Body of pancreas (tissue), 4 donors: ENCODE data around the gene PAK6. TPM values are rescaled to one million over a fixed set of nuclear protein-coding genes. Genes with fewer than 3 reads are reported as not detected.

ENCODE experiments used
- ATAC-seq: fragments of 150-250 bp; one replicate; pipeline ENCODE4 v1.9.1; 2016
- DNase-seq, 4 donors: peaks; one replicate each; pipeline ENCODE4 v3.0.0-alpha.2; 2019
- H3K27ac ChIP-seq, 4 donors: fragments of 200-600 bp; sonication (generic); 1 replicate in 3 of 4; 2 replicates in 1 of 4; pipeline versions ENCODE4 v1.5.1 to v1.6.1; 2016 to 2019; ENCODE audit warnings: mild to moderate bottlenecking in 1 of 4, mixed read lengths in 1 of 4, moderate library complexity in 1 of 4
- H3K27me3 ChIP-seq, 2 donors: fragments of 200-600 bp; sonication (generic); one replicate each; pipeline ENCODE4 v1.6.0; 2016; ENCODE audit warnings: mild to moderate bottlenecking in 1 of 2
- H3K36me3 ChIP-seq, 2 donors: fragments of 200-600 bp; sonication (generic); replicated peaks in 1 of 2; 2 replicates each; pipeline ENCODE4 v1.5.1; 2016; ENCODE audit warnings: low read depth in 2 of 2; ENCODE audit not compliant: insufficient read depth in 1 of 2
- H3K4me1 ChIP-seq: fragments of 200-600 bp; sonication (generic); one replicate; pipeline ENCODE4 v1.6.0; 2016
- H3K4me3 ChIP-seq, 2 donors: fragments of 200-600 bp; sonication (generic); 1 replicate in 1 of 2; 2 replicates in 1 of 2; pipeline ENCODE4 v1.5.1; 2016 to 2019
- H3K9me3 ChIP-seq, 3 donors: fragments of 200-600 bp; sonication (generic); 1 replicate in 2 of 3; 2 replicates in 1 of 3; pipeline ENCODE4 v1.5.1; 2016
- CTCF ChIP-seq, 7 experiments: fragments of 450-650 bp in 4 of 7; fragments of 200-600 bp in 3 of 7; sonication (generic) in 3 of 7; IDR thresholded peaks; one replicate each; pipeline ENCODE4 v1.5.1; 2016 to 2019; ENCODE audit warnings: antibody characterized with exemption in 7 of 7
- POLR2A ChIP-seq, 3 donors: fragments of 450-650 bp; IDR thresholded peaks; one replicate each; pipeline ENCODE4 v1.6.1; 2016; ENCODE audit warnings: antibody characterized with exemption in 3 of 3, mild to moderate bottlenecking in 2 of 3
- WGBS, 2 donors: methylation state at CpG; one replicate each; pipeline ENCODE4 v1.1.5; 2017; 5-methylcytosine and 5-hydroxymethylcytosine counted together
- intact Hi-C: fragments of 100-400 bp; cut with DNase I; formaldehyde crosslinking; loops from one replicate; pipeline ENCODE4 v1.15.1; 2023
- total RNA-seq, 2 donors: library from RNA; depleted of rRNA; stranded (reverse); fragments of >200 nt; gene quantifications; one replicate each; pipeline ENCODE4 v1.1.0, GENCODE V29; 2016

Gene PAK6
- total RNA-seq, 2 donors from 2014 or later = 14.8 to 22.4 TPM

GRCh38 chr15:40320409-40320808 lies 81.5 kb downstream of the PAK6 start:
- ATAC-seq = no peak
- H3K36me3 ChIP-seq = no peaks in the 10 kb centered on the region
- intact Hi-C loops = no loop called here

GRCh38 chr15:40320931-40321371 lies 82.1 kb downstream of the PAK6 start:
- no peak for TF ChIP-seq POLR2A (IDR thresholded peaks at IDR 0.05)
- peak; percentile 69 to 93 (median 77) for TF ChIP-seq CTCF (IDR thresholded peaks at IDR 0.05)
- H3K27ac ChIP-seq = no peak overlapping the region
- ATAC-seq (no peak), DNase-seq (peak; percentile 64 to 79 (median 70))
- WGBS, 2 donors = 8 to 9% methylated on average over 2 of the region's 2 CpGs
- H3K36me3 ChIP-seq = no peaks in the 10 kb centered on the region
- intact Hi-C loops = no loop called here
- H3K27me3 ChIP-seq = no peaks in the 10 kb centered on the region
- H3K4me1 ChIP-seq = peaks cover 37% of the 10 kb centered on the region
- no peaks in the 10 kb centered on the region for H3K9me3 ChIP-seq
- no peak overlapping the region for H3K4me3 ChIP-seq

More at GRCh38 chr15:40320409-40320808, 81.5 kb downstream of the PAK6 start:
- Histone ChIP-seq H3K4me3 (no peak overlapping the region), H3K9me3 (no peaks in the 10 kb centered on the region), H3K27me3 (no peaks in the 10 kb centered on the region), H3K27ac (no peak overlapping the region), H3K4me1 (peaks cover 31% of the 10 kb centered on the region)
- peak in 1 of 4 donors; percentile 6 for DNase-seq
- WGBS, 2 donors = 75 to 95% methylated on average over 1 of the region's 1 CpG
- TF ChIP-seq POLR2A (IDR thresholded peaks at IDR 0.05) (no peak), CTCF (IDR thresholded peaks at IDR 0.05) (no peak)

- Histone ChIP-seq H3K27me3 (no peaks in the 10 kb centered on the region), H3K36me3 (no peaks in the 10 kb centered on the region), H3K4me1 (peaks cover 50% of the 10 kb centered on the region), H3K4me3 (no peak overlapping the region), H3K27ac (peak overlapping the region; percentile 48 to 78 (median 76)), H3K9me3 (no peaks in the 10 kb centered on the region)
- DNase-seq = peak in 2 of 4 donors; percentile 15 to 41
- ATAC-seq = peak; percentile 4
- no peak for TF ChIP-seq POLR2A (IDR thresholded peaks at IDR 0.05)
- no peak for TF ChIP-seq CTCF (IDR thresholded peaks at IDR 0.05)
- WGBS, 2 donors = 40 to 49% methylated on average over 12 to 26 of the region's 26 CpGs
- intact Hi-C loops = no loop called here
Measured at GRCh38 chr15:40322531-40323238, 83.8 kb downstream of the PAK6 start.

- Histone ChIP-seq H3K4me1 (peaks cover 50% of the 10 kb centered on the region), H3K4me3 (peak within 1 kb of the TSS; percentile 32 to 47), H3K36me3 (no peaks in the 10 kb centered on the region), H3K27me3 (no peaks in the 10 kb centered on the region), H3K9me3 (no peaks in the 10 kb centered on the region), H3K27ac (peak within 1 kb of the TSS; percentile 48 to 78 (median 76))
- TF ChIP-seq CTCF (IDR thresholded peaks at IDR 0.05) = peak; percentile 40 to 85 (median 66)
- TF ChIP-seq POLR2A (IDR thresholded peaks at IDR 0.05) = peak; percentile 12 to 18 (median 17)
- DNase-seq (peak; percentile 86 to 94 (median 91)), ATAC-seq (peak; percentile 88)
- intact Hi-C loops = no loop called here
- 0 to 1% methylated on average over 17 to 95 of the region's 103 CpGs for WGBS, 2 donors
Measured at GRCh38 chr15:40323239-40323952, 84.5 kb downstream of the PAK6 start, which contains the start of gene INAFM2. Gene INAFM2, plus strand, starts transcription at chr15:40323692. Its CDS starts 364 bp downstream, at chr15:40324056.
